ENCODE data around the gene FES. TPM values are rescaled to one million over a fixed set of nuclear protein-coding genes. Genes with fewer than 3 reads are reported as not detected.

Gene FES
- total RNA-seq, 2 experiments from 2014 or later: 3.2 to 3.3 TPM

- no TSS peak for BruUV-seq (replicated peaks)
- H3K27ac ChIP-seq (ENCODE audit: low read depth, low read length, poor library complexity, severe bottlenecking): no peak overlapping the region
- peaks cover 3% of the 10 kb centered on the region; the same call in 1 of the 2 replicates for H3K36me3 ChIP-seq (ENCODE audit: insufficient read depth, low read length)
- no peak overlapping the region for H2AFZ ChIP-seq (ENCODE audit: low read length)
- no peak for TF ChIP-seq CTCF (conservative IDR thresholded peaks at IDR 0.05; ENCODE audit: low read length)
- TF ChIP-seq EZH2phosphoT487 (IDR thresholded peaks at IDR 0.05; ENCODE audit: borderline replicate concordance, low read depth, low read length): no peak
- H3K79me2 ChIP-seq (ENCODE audit: insufficient read depth, low read depth, low read length): no peaks in the 10 kb centered on the region
- peaks cover 6% of the 10 kb centered on the region for H3K4me1 ChIP-seq (ENCODE audit: insufficient read depth, low read length, poor library complexity, severe bottlenecking)
- H3K4me3 ChIP-seq (ENCODE audit: low read depth, low read length, poor library complexity, severe bottlenecking): no peak overlapping the region
- CTCF ChIA-PET (ENCODE audit: unreplicated experiment): interaction anchor here (0.6 kb wide), 2 partner anchors 35 to 251 kb away, joined by 3 read pairs; no protein-coding TSS in a partner anchor
- DNase-seq (ENCODE audit: low spot score): no peak
- intact Hi-C loops (cut with micrococcal nuclease; ENCODE audit: unreplicated experiment): no loop called here
- H3K4me2 ChIP-seq (ENCODE audit: low read length): no peak overlapping the region
- no peaks in the 10 kb centered on the region for H3K9me2 ChIP-seq (ENCODE audit: insufficient read depth, low read length)
- POLR2A ChIA-PET: interaction anchor here (0.6 to 1.1 kb wide), 2 partner anchors 52 to 118 kb away, joined by 3 read pairs; no protein-coding TSS in a partner anchor
- no peaks in the 10 kb centered on the region for H4K20me1 ChIP-seq (ENCODE audit: insufficient read depth, low read length)
- H3K9me3 ChIP-seq (ENCODE audit: low read length): no peaks in the 10 kb centered on the region
These were observed 6.5 kb downstream of the FES start for GRCh38 chr15:90890839-90891238.

GRCh38 chr15:90891346-90891949 lies 7.1 kb downstream of the FES start:
- no peaks in the 10 kb centered on the region for H4K20me1 ChIP-seq (ENCODE audit: insufficient read depth, low read length)
- H3K27ac ChIP-seq (ENCODE audit: low read depth, low read length, poor library complexity, severe bottlenecking): no peak overlapping the region
- H3K36me3 ChIP-seq (ENCODE audit: insufficient read depth, low read length): peaks cover 4% of the 10 kb centered on the region; the same call in 1 of the 2 replicates
- no peak for DNase-seq (ENCODE audit: low spot score)
- no peaks in the 10 kb centered on the region for H3K9me3 ChIP-seq (ENCODE audit: low read length)
- no peaks in the 10 kb centered on the region for H3K9me2 ChIP-seq (ENCODE audit: insufficient read depth, low read length)
- intact Hi-C loops (cut with micrococcal nuclease; ENCODE audit: unreplicated experiment): no loop called here
- H2AFZ ChIP-seq (ENCODE audit: low read length): no peak overlapping the region
- ChIA-PET POLR2A (interaction anchor here (0.6 to 1.1 kb wide), 2 partner anchors 52 to 119 kb away, joined by 3 read pairs; no protein-coding TSS in a partner anchor), CTCF (ENCODE audit: unreplicated experiment) (interaction anchor here (0.6 kb wide), 1 partner anchor 250 kb away, joined by 3 read pairs; no protein-coding TSS in a partner anchor)
- H3K4me1 ChIP-seq (ENCODE audit: insufficient read depth, low read length, poor library complexity, severe bottlenecking): peaks cover 5% of the 10 kb centered on the region
- H3K4me2 ChIP-seq (ENCODE audit: low read length): no peak overlapping the region
- BruUV-seq (replicated peaks): no TSS peak
- no peak for TF ChIP-seq EZH2phosphoT487 (IDR thresholded peaks at IDR 0.05; ENCODE audit: borderline replicate concordance, low read depth, low read length)
- H3K79me2 ChIP-seq (ENCODE audit: insufficient read depth, low read depth, low read length): no peaks in the 10 kb centered on the region
- H3K4me3 ChIP-seq (ENCODE audit: low read depth, low read length, poor library complexity, severe bottlenecking): no peak overlapping the region

GRCh38 chr15:90892023-90892422 lies 7.7 kb downstream of the FES start:
- CTCF ChIA-PET (ENCODE audit: unreplicated experiment): no interaction called here
- H2AFZ ChIP-seq (ENCODE audit: low read length): no peak overlapping the region

More at GRCh38 chr15:90892023-90892422, 7.7 kb downstream of the FES start:
- Histone ChIP-seq H3K27ac (ENCODE audit: low read depth, low read length, poor library complexity, severe bottlenecking) (no peak overlapping the region), H3K36me3 (ENCODE audit: insufficient read depth, low read length) (peaks cover 4% of the 10 kb centered on the region; the same call in 1 of the 2 replicates), H4K20me1 (ENCODE audit: insufficient read depth, low read length) (no peaks in the 10 kb centered on the region), H3K9me2 (ENCODE audit: insufficient read depth, low read length) (no peaks in the 10 kb centered on the region), H3K79me2 (ENCODE audit: insufficient read depth, low read depth, low read length) (no peaks in the 10 kb centered on the region), H3K4me2 (ENCODE audit: low read length) (no peak overlapping the region), H3K4me3 (ENCODE audit: low read depth, low read length, poor library complexity, severe bottlenecking) (no peak overlapping the region), H3K9me3 (ENCODE audit: low read length) (no peaks in the 10 kb centered on the region), H3K4me1 (ENCODE audit: insufficient read depth, low read length, poor library complexity, severe bottlenecking) (peaks cover 11% of the 10 kb centered on the region)
- intact Hi-C loops (cut with micrococcal nuclease; ENCODE audit: unreplicated experiment): no loop called here
- POLR2A ChIA-PET: no interaction called here
- DNase-seq (ENCODE audit: low spot score): no peak
- no TSS peak for BruUV-seq (replicated peaks)
- no peak for TF ChIP-seq EZH2phosphoT487 (IDR thresholded peaks at IDR 0.05; ENCODE audit: borderline replicate concordance, low read depth, low read length)
- no peak for TF ChIP-seq CTCF (conservative IDR thresholded peaks at IDR 0.05; ENCODE audit: low read length)

Measured in OCI-LY7 (cell line).